ENCODE results near the gene SLC49A4. TPM values are rescaled to one million over a fixed set of nuclear protein-coding genes. Genes with fewer than 3 reads are reported as not detected.

The SLC49A4 gene
- total RNA-seq, 1 experiment from 2014 or later = 11.3 TPM

GRCh38 chr3:122857019-122857418 is 62.1 kb downstream of the SLC49A4 start:
- Histone ChIP-seq H4K20me1 (ENCODE audit: insufficient read depth) (no peaks in the 10 kb centered on the region), H3K9ac (ENCODE audit: low read length) (no peak overlapping the region), H2AFZ (ENCODE audit: low read depth, low read length, poor library complexity, severe bottlenecking) (no peak overlapping the region), H3K4me2 (ENCODE audit: low read length) (no peak overlapping the region), H3K27me3 (ENCODE audit: insufficient read depth, low read length) (no peaks in the 10 kb centered on the region), H3K4me3 (replicated peaks in 1 of 2; ENCODE audit: low read depth in 1 of 2, low read length in 2 of 2) (no peak overlapping the region), H3K36me3 (ENCODE audit: control insufficient read depth in 1 of 2, insufficient read depth in 2 of 2, low read length in 2 of 2) (no peaks in the 10 kb centered on the region), H3K4me1 (ENCODE audit: control insufficient read depth in 1 of 2, insufficient read depth in 2 of 2, low read length in 2 of 2) (no peaks in the 10 kb centered on the region), H3K79me2 (ENCODE audit: insufficient read depth, low read length) (no peaks in the 10 kb centered on the region), H3K9me3 (ENCODE audit: control insufficient read depth in 1 of 2, insufficient read depth in 1 of 2, low read depth in 1 of 2, low read length in 2 of 2) (no peaks in the 10 kb centered on the region), H3K9me2 (ENCODE audit: insufficient read depth) (no peaks in the 10 kb centered on the region), H3K27ac (ENCODE audit: low read depth, low read length) (no peak overlapping the region)
- RAD21 ChIA-PET (ENCODE audit: low non-redundant PET in 1 of 2, low total read pairs in 2 of 2, uncharacterized antibody in 2 of 2, unreplicated experiment in 2 of 2) = no interaction called here
- POLR2A ChIA-PET = no interaction called here
- CTCF ChIA-PET = no interaction called here
- intact Hi-C loops (cut with micrococcal nuclease) = loop anchor here (5.0 to 10.0 kb wide), 2 partner anchors 170 to 388 kb away; partner anchors contain the start of gene SEMA5B
- DNase-seq (ENCODE audit: low read depth, low spot score) (no peak), ATAC-seq (no peak)
- TF ChIP-seq CEBPB (IDR thresholded peaks at IDR 0.05; ENCODE audit: low read depth) (no peak), CBX3 (IDR thresholded peaks at IDR 0.05; ENCODE audit: low read depth) (no peak), TCF7L2 (IDR thresholded peaks at IDR 0.05; ENCODE audit: borderline replicate concordance, extremely low read depth, insufficient read depth, insufficient read length) (no peak), YY1 (IDR thresholded peaks at IDR 0.05; ENCODE audit: extremely low read depth, insufficient replicate concordance, low read depth, low read length) (no peak), RAD21 (IDR thresholded peaks at IDR 0.05; ENCODE audit: low read depth) (no peak), ZBTB33 (IDR thresholded peaks at IDR 0.05; ENCODE audit: extremely low read depth, insufficient replicate concordance, low read length) (no peak), EZH2 (IDR thresholded peaks at IDR 0.05) (no peak), SRF (IDR thresholded peaks at IDR 0.05; ENCODE audit: low read depth) (no peak), ELF1 (IDR thresholded peaks at IDR 0.05; ENCODE audit: borderline replicate concordance, low read depth) (no peak)
- BruUV-seq (replicated peaks) = no TSS peak
